GM18507 (cell line): Measurements from ENCODE around the gene PPM1M.

ENCODE experiments used
- DNase-seq: peaks from one replicate; pipeline ENCODE4 v3.0.0; 2011; ENCODE audit warnings: low read depth; ENCODE audit not compliant: insufficient read length; ENCODE audit errors: extremely low spot score
- FAIRE-seq: peaks from 2 replicates; lab custom pipeline; 2011; peaks lifted over from hg19 to GRCh38; lab: Jason Lieb, UNC

PPM1M gene

GRCh38 chr3:52228751-52229291 lies 16.7 kb upstream of the PPM1M start:
- FAIRE-seq (no peak), DNase-seq (no peak)

- no peak for FAIRE-seq
These were observed 15.9 kb upstream of the PPM1M start for GRCh38 chr3:52229656-52230055.

GRCh38 chr3:52230461-52230860 lies 15.1 kb upstream of the PPM1M start:
- no peak for FAIRE-seq

More at GRCh38 chr3:52229656-52230055, 15.9 kb upstream of the PPM1M start:
- DNase-seq, result no peak

GRCh38 chr3:52230889-52231499 lies 14.6 kb upstream of the PPM1M start:
- FAIRE-seq (no peak), DNase-seq (no peak)

More at GRCh38 chr3:52230461-52230860, 15.1 kb upstream of the PPM1M start:
- DNase-seq, result no peak

- DNase-seq, result no peak
These were observed 13.9 kb upstream of the PPM1M start for GRCh38 chr3:52231502-52232278.

GRCh38 chr3:52232279-52233107 lies 13.1 kb upstream of the PPM1M start:
- FAIRE-seq (no peak), DNase-seq (no peak)

More at GRCh38 chr3:52231502-52232278, 13.9 kb upstream of the PPM1M start:
- no peak for FAIRE-seq

- DNase-seq, result no peak
These were observed 12.4 kb upstream of the PPM1M start for GRCh38 chr3:52233108-52233591.

GRCh38 chr3:52233968-52234367 lies 11.6 kb upstream of the PPM1M start:
- DNase-seq, result no peak
- FAIRE-seq, result no peak

More at GRCh38 chr3:52233108-52233591, 12.4 kb upstream of the PPM1M start:
- FAIRE-seq, result no peak

- no peak for FAIRE-seq
- no peak for DNase-seq
These were observed 10.8 kb upstream of the PPM1M start for GRCh38 chr3:52234516-52235447.

GRCh38 chr3:52236424-52236886 lies 9.1 kb upstream of the PPM1M start:
- DNase-seq, result no peak
- no peak for FAIRE-seq

- FAIRE-seq, result no peak
- DNase-seq, result no peak
These were observed 8.4 kb upstream of the PPM1M start for GRCh38 chr3:52237006-52237656.

- FAIRE-seq (no peak), DNase-seq (no peak)
These were observed 7.8 kb upstream of the PPM1M start for GRCh38 chr3:52237657-52238172.

GRCh38 chr3:52238193-52238760 lies 7.3 kb upstream of the PPM1M start:
- DNase-seq (no peak), FAIRE-seq (peak; percentile 44)

- DNase-seq (peak; percentile 95), FAIRE-seq (peak; percentile 79)
These were observed 6.5 kb upstream of the PPM1M start, which contains the start of gene TWF2 for GRCh38 chr3:52238761-52239701. TSS of gene TWF2 (minus strand) at chr3:52239158. CDS start at chr3:52239016, 142 bp downstream.

GRCh38 chr3:52240059-52240885 lies 5.3 kb upstream of the PPM1M start:
- DNase-seq (no peak), FAIRE-seq (peak; percentile 78)
